HG02884 (cell line): ENCODE results near the gene BCL6B.

ENCODE experiments used
- ATAC-seq: cut with Tn5 transposase; IDR thresholded peaks from one replicate; pipeline ENCODE4 v1.9.1; 2021; ENCODE audit warnings: mild to moderate bottlenecking, moderate library complexity; ENCODE audit not compliant: unreplicated experiment

The BCL6B gene

DNA sequence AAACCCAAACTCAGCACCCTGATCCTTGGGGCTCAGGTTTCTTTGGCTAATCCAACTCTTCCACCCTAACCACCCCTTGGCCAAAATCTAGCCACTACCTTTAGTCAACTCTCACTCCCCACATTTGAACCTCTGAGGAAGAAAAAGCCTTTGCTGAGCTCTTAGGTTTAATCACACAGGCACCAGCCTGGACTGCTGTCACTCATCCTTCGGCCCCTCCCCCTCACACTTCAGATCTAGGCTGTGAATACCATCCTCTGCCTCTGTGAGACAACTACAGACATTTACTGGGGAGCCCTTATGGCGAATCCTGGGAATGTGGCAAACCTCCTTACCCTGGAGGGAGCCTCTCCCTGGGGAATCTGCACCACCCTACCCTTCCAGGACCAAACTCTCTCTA is 15.7 kb upstream of the BCL6B start:
- no peak for ATAC-seq

DNA sequence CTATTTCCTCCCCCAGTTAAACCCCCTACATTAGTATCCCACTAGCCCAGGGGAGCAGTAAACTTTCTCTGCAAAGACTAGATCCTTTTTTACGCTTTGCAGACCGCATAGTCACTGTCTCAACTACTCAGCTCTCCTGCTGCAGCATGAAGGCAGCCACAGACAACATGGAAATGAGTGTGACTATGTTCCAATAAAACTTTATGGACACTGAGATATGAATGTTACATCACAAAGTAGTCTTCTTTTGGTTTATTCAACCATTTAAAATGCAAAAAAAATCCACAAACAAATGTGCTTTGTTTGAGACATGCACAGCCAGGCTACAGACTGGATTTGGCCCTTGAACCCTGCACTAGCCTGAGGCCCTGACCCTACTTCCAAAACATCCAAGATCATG is 12.3 kb upstream of the BCL6B start:
- no peak for ATAC-seq

DNA sequence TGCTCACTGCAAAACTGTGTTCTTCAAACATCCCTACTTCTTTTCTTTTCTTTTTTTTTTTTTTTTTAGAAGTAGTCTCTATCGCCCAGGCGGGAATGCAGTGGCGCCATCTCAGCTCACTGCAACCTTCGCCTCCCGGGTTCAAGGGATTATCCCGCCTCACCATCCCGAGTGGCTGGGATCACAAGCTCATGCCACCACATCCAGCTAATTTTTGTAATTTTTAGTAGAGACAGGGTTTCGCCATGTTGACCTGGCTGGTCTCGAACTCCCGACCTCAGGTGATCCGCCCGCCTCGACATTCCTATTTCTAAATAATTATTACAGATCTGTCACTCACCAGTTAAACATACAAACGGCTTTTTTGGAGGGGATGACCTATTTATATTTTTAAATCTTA is 11.4 kb upstream of the BCL6B start:
- ATAC-seq = no peak

DNA sequence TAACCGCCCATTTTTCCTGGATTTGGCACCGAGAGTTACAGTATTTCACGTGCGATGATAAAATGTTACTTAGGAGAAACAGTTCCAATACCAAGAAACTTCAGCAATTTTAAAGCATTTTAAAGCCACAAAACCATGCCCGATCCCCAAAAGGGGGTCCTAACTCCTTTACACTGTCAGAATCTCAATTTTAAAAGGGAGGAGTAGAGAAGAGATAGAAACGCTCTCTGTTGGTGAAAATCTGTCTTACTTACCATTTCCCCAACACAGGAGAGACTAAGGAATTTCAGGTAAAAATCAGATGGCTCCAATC is 11.0 kb upstream of the BCL6B start:
- no peak for ATAC-seq

DNA sequence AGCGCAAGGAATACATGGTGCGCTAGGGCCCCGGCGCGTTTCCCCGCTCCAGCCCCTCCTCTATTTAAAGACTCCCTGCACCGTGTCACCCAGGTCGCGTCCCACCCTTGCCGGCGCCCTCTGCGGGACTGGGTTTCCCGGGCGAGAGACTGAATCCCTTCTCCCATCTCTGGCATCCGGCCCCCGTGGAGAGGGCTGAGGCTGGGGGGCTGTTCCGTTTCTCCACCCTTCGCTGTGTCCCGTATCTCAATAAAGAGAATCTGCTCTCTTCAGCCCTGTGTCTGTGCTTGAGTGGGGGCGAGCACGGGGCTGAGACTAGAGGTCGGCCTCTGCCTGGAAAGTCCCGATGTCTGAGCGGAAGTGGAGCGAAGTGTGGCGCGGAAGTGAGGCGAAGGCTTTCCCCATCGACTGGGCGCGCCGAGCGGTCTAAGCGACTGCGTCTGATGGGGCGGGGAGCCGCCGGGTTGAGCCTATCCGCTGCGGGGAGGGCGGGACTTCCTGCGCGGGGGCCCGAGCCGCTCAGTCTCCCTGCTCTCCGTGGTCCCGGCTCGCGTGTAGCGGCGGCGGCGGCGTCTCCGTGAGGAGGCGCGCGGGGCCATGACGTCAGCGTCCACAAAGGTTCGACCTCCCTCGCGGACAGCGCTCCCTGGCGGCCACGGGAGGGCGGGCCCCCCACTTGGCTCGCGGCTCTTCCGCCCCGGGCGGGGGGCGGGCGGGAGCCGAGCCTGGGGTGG is 8.4 kb upstream of the BCL6B start:
- ATAC-seq = peak; percentile 70

DNA sequence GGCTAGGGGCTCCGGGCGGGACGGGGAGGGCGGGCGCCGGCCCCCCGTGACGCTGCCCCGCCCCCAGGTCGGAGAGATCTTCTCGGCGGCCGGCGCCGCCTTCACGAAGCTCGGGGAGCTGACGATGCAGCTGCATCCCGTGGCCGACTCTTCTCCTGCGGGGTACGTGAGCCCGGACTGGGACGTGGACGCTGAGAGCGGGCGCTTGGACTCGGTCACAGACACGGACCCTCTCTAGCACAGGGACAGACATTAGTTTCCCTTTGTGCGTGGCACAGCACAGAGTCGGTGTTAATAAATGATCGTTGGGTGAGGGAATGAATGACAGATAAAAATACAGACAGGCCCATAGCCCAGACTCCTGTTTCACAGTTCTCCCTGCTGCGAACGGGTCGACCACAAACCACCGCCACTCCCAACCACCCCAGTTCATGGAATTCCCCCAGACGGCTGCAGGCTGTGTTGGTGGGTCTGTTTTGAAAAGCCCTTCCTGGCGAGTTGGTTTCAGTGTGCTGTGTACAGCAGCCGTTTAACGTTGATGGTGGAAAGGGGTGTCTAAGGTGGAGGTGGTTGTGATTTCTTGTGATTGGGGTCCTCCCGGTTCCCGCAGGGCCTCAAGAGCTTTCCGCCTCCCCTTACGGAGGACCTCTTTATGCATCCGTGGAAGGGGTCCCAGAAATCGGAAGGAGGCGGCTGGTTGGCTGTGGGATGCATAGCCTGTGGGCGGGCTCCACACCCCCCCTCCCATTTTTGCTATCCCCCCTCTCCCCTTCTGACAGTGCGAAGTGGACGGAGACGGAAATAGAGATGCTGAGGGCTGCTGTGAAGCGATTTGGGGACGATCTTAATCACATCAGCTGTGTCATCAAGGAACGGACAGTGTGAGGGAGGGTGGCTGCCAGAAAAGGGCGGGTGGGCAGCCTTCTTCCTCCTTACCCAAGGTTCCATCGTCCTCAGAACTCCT is 7.6 kb upstream of the BCL6B start:
- ATAC-seq = peak; percentile 19

DNA sequence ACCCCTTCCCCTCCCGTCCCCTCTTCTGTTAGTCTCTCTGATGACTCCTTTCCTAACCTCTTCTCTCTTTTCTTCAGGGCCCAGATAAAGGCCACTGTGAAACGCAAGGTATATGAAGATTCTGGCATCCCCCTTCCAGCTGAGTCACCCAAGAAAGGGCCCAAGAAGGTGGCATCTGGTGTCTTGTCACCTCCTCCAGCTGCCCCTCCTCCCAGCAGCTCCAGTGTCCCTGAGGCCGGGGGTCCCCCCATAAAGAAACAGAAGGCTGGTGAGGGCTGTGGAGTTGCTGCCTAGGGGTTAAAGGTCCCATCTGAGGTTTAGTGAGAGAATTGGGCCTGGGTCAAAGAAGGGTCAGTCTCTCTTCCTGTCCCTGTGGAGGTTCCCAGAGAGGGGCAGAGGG is 6.4 kb upstream of the BCL6B start:
- ATAC-seq = no peak

DNA sequence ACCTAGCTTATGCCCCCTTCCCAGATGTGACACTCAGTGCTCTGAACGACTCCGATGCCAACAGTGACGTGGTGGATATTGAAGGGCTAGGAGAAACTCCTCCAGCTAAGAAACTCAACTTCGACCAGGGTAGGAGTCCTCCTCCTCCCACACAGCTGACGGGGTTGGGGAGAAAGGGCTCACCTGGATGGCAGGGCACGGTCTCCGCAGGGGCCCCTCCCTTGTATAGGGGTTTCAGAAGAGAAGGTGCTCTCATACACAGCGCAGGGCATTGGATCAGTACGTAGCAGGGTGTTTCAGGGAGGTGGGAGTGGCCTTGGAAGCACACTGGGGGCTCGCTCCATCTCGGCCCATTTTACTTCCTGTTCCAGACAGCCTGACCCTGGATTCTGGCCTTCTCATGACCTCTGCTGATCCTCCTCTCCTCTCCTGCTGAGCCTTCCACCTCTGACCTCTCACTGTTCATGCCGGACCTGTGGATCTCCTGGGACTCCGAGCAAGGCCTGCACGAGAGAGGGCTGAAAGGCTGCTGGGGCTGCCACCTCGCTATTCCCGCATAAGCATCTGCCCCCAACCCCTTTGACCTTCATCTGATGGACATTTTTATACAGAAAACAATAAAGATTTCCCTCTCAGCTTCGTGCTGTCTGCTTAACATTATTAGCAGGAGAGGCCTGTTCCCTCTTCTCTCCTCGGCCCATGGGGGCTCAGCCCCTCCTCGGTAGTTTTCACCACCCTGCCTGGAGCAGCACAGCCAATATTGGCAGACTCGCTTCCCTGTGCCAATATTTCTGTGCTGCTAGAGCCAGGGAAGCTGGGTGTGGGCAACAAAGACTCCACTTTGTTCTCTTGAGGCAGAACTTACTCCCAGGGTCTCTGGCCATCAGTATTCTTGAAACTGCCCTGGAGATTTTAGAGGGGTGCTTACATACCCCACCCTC is 5.7 kb upstream of the BCL6B start:
- no peak for ATAC-seq

DNA sequence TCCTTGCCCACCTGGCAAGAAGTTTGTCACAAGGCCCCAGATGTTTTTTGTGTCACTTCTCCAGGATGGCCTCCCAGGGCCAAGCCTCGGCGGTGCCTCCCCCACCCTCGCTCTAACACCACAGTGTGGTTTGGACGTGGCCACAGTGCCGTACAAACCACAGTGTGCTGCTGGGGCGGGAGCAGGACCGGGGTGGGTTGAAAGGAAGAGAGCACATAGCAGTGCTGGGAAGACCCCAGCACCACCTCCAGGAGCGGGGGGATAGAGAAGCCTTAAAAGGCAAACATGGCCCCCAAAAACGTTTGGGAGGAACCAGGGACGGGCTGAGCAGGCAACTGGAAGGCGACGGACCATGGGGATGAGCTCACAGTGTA is 5.0 kb upstream of the BCL6B start:
- no peak for ATAC-seq

DNA sequence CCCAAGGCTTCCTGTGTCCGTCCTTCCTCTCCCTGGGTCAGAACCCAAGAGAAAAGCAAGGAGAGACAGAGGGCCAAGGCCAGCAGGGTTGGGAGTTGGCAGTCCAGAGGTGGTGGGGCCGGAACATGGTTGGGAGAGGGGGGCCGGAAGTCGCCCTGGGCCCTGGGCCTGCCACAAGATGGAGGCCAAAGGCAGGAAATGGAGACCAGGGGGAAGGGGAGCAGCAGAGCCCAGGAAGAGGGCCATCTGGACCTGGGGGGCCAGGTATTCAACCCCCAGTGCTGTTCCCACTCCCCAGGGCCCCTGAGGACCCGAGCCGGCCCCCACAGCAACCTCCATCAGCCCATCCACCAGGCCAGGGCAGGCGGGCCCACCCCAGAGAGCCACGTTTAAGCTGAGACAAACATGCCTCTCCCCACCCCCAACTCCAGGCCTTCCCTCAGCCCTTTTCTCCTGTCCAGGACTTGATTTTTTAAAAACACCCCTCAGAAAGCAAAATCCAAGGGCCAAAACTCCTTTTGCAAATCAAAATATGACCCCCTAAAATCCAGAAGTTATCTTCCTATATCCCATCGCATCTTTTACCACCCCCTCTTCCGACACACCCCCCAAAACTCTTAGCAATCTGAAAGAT is 4.4 kb upstream of the BCL6B start:
- no peak for ATAC-seq

DNA sequence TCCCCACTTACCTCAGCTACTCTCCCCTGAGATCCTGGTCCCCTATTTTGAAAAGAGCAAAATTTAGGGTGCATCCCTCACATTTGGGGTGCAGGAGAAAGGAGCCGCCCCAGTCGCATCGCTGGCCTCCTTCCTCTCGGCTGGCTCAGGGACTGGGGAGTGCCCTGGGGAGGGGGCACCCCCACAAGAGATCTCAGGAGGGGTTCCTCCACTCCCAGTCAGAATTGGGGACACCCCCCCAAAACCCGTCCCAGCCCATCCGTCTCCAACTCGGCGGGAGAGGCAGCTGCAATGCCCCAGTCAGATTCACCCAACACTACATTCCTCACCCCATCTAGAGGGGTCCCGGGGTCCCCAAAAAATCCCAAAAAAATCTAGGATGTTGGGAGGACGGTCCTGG is 3.5 kb upstream of the BCL6B start:
- no peak for ATAC-seq

DNA sequence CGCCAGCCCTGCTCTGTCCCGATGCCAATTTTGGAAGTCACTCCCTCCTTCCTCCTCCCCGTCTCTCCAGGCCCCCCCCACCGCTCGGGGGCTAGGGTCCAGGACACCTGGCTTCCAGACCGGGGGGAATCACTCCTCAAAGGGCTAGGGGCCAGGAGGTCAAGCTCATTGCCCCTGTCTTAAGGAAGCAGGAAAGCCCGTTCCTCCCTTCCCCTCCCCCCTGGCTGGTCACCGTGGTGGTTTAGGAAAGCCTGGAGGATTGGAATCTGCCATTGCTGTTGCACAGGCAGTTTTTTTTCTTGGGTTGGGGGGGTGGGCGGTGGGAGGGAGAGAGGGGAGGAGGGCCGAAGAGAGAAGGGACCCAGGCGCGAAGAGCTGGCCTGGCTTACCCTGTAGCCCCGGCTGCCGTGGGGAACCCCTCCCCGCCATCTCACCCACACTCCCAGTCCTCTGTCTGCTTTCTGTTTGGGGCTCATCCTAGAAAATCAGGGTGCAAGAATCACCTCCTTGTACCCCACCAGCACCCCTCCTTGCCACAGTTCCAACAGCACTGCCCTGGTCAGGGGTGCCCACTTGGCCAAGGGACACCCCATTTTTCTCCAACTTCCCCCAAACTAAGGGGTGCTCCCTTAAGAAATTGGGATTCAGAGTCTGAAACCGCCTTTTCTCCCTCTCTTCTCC is 2.9 kb upstream of the BCL6B start:
- no peak for ATAC-seq

DNA sequence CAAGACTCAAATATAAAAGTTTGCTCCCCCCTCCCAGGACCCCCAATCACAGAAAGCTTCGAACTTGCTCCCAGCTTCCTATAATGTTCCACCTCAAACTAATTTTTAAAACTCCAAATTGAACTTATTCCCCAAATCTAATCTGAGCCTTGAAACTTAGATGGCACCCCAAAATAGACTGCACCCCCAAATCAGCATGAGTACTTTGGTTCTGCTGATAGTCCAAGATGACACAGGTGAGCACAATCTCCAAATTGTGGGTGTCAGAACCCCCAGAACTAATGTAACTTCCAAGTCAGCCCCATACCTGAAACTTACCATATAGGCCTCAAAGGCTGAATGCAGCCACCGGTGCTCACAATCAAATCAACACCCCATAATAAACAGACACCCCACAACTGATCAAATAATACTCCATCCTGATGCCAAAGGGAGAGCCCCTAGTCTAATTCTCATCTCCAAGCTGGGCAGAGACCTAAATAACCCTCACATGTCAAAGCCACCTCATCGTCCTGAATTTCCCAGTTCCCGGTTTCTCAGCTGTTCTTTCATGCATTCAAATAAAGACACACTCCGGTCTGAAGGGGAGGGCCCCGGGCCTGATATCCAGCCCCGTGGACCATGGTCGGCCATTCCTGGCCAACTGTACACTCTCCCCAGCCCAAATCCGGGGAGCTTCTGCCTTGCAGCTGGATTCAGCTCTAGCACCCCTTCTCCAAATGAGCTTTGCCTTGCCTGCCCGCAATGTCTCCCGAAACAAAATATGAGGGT is 1.8 kb upstream of the BCL6B start:
- ATAC-seq = no peak

DNA sequence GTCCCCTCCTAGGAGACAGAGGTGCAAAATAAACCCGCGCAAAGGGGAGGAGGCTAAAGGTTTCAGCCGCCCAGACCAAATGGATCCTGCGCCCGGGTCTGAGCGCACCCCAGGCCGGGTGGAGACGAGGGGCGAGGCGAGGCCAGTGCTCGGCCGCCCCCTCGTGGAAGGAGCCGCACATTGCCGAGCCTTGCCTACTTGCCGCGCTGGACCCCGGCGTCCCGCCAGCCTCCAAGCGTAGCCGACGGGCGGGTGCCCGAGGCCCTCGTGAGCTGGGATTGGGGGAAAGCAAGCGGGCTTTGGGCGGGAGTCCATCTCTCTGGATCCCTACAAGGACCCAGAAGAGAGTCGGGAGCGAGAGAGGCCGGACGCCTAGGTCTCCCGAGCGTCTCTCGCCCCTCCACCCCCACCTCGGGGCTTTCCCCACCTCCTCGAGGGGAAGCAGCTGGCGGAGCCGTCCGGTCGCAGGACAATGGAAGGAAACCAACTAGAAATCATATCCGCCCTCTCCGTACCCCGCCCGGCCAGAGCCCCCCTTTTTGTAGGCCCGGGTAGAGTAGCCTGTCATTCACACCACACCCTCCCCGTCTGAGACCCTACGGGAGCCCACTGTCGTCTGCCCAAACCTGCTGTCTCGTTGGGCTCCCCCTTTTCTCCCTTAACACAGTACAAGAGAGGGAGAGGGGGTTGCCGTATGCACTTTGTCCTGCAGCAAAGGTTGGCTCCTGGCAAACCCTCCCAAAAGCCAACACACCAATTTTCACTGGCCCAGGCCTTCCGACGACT is 664 bp upstream of the BCL6B start:
- no peak for ATAC-seq

DNA sequence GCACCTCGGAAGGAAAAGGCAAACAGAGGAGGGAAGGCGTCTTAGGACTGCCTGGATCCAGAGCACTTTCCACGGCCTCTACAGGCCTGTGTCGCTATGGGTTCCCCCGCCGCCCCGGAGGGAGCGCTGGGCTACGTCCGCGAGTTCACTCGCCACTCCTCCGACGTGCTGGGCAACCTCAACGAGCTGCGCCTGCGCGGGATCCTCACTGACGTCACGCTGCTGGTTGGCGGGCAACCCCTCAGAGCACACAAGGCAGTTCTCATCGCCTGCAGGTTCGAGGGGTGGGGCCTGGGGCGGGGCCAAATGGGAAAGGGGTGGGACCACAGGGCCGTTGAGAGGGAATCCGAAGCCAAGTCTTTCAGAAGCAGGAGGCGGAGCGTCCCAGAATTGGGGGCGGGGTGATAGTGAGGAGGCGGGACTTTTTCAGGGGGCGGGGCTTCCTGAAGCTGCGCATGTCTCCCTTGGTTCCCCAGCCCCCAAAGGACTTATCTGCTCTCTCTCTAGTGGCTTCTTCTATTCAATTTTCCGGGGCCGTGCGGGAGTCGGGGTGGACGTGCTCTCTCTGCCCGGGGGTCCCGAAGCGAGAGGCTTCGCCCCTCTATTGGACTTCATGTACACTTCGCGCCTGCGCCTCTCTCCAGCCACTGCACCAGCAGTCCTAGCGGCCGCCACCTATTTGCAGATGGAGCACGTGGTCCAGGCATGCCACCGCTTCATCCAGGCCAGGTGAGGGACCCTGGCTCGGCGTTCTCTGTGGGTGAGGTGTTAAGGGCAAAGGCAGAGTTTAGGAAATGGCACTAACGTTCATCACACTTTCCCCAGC is 939 bp downstream of the BCL6B start:
- no peak for ATAC-seq

DNA sequence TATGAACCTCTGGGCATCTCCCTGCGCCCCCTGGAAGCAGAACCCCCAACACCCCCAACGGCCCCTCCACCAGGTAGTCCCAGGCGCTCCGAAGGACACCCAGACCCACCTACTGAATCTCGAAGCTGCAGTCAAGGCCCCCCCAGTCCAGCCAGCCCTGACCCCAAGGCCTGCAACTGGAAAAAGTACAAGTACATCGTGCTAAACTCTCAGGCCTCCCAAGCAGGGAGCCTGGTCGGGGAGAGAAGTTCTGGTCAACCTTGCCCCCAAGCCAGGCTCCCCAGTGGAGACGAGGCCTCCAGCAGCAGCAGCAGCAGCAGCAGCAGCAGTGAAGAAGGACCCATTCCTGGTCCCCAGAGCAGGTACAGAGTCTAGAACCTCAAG is 1.5 kb downstream of the BCL6B start:
- ATAC-seq = no peak

DNA sequence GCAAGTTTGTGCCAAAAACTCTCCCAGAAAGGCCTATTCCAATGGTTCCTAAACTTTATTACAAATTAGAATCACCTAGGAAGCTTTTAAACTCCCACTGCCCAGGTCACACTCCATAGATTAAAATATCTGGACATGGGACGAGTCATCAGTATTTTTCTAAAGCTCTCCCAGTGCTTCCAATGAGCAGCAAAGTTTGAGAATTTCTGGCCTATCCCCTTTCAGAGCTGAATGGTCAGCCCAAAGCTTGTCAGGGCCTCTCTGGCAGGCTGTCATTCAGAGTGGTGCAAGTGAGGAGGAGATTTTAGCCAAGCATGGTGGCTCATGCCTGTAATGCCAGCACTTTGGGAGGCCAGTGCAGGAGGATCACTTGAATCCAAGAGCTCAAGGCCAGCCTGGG is 2.4 kb downstream of the BCL6B start:
- ATAC-seq = no peak
